Liver (tissue), 3 donors: ENCODE data around the gene ARHGEF10L.

ENCODE experiments used
- CTCF ChIP-seq: fragments of 150-350 bp; IDR thresholded peaks from 2 replicates; pipeline ENCODE4 v1.5.1; 2017; ENCODE audit warnings: improper control_type of control experiment, low read depth, low read length; ENCODE audit not compliant: missing input control
- EGR1 ChIP-seq, 2 donors: IDR thresholded peaks; 2 replicates each; pipeline ENCODE4 v1.6.1; 2016 to 2018; ENCODE audit warnings: antibody characterized with exemption in 2 of 2, low read depth in 2 of 2
- FOXA1 ChIP-seq: IDR thresholded peaks from 2 replicates; pipeline ENCODE4 v1.6.1; 2016; ENCODE audit warnings: antibody characterized with exemption
- HNF4A ChIP-seq, 2 donors: conservative IDR thresholded peaks; 2 replicates each; pipeline ENCODE4 v1.6.1; 2016; ENCODE audit warnings: antibody characterized with exemption in 2 of 2, mild to moderate bottlenecking in 2 of 2
- JUND ChIP-seq, 2 donors: IDR thresholded peaks; 2 replicates each; pipeline ENCODE4 v1.6.1; 2016; ENCODE audit warnings: antibody characterized with exemption in 2 of 2
- RAD21 ChIP-seq, 2 donors: IDR thresholded peaks; 2 replicates each; pipeline ENCODE4 v1.6.1; 2016; ENCODE audit warnings: antibody characterized with exemption in 2 of 2, mild to moderate bottlenecking in 2 of 2
- REST ChIP-seq: IDR thresholded peaks from 2 replicates; pipeline ENCODE4 v1.6.1; 2016; ENCODE audit warnings: antibody characterized with exemption, mild to moderate bottlenecking
- SP1 ChIP-seq: IDR thresholded peaks from 2 replicates; pipeline ENCODE4 v1.6.1; 2018; ENCODE audit warnings: antibody characterized with exemption, mild to moderate bottlenecking
- TAF1 ChIP-seq: conservative IDR thresholded peaks from 2 replicates; pipeline ENCODE4 v1.6.1; 2016; ENCODE audit warnings: antibody characterized with exemption, mild to moderate bottlenecking
- YY1 ChIP-seq: IDR thresholded peaks from 2 replicates; pipeline ENCODE4 v1.6.1; 2016; ENCODE audit warnings: antibody characterized with exemption, mild to moderate bottlenecking
- TF ChIP-seq, protein P1 (sequence below): IDR thresholded peaks from 2 replicates; pipeline ENCODE4 v1.6.1; 2016; ENCODE audit warnings: antibody characterized with exemption
- donor health status: healthy.
- donor health status: healthy.

DNA sequence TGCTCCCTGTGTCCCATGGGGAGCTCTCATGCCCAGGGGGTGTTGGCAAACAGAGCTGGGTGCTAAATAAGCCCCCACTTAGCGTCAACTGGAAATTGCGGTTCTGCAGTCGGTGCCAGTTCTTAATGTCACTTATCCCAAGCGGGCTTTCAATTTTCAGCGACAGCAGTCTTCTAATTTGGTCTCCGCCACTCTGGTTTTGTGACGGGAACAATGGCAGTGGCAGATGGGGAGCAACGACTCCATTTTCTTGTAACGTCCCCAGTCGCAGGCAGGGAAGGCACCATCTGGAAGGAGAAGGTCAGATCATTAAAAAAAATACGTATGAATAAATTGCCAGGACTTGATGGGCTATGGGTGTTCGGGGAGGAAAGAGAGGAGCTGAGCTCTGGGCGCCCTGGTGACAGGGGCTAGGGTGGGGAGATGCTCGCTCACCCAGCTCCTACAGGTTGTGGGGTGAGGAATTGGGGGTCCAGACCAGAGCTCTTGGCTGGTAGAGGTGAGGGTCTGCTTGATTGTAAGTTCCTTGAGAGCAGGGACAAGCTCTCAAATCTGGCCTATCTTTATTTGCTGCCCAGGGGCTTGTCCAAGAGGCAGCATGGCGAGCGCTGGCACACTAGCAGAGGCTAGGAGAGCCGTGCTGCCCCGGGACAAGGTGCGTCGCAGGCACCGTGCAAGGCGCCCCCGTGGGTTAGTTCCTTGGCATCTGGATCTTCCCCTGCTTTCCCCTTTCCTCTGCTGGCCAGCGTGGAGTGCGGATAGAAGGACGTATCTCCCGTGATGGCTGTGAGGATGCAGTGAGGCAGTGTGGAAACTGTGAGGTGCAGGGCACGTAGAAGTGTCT is 105.8 kb downstream of the ARHGEF10L start:
- TF ChIP-seq, protein P1, sequence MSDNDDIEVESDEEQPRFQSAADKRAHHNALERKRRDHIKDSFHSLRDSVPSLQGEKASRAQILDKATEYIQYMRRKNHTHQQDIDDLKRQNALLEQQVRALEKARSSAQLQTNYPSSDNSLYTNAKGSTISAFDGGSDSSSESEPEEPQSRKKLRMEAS, result no peak
- TF ChIP-seq SP1 (no peak), CTCF (no peak), TAF1 (no peak), YY1 (no peak), FOXA1 (no peak), RAD21 (IDR thresholded peaks at IDR 0.05) (no peak), REST (no peak), JUND (IDR thresholded peaks at IDR 0.05) (no peak), EGR1 (IDR thresholded peaks at IDR 0.05; ENCODE audit: low read depth in 2 of 2) (no peak), HNF4A (conservative IDR thresholded peaks at IDR 0.05) (no peak)
